Peyer's patch (tissue), 4 donors: ENCODE data around the gene B3GNT3.

ENCODE experiments used
- CTCF ChIP-seq, 6 experiments: fragments of 450-650 bp in 4 of 6; fragments of 200-600 bp in 2 of 6; sonication (generic) in 1 of 6; IDR thresholded peaks; one replicate each; pipeline ENCODE4 v1.5.1; 2017 to 2019; ENCODE audit warnings: antibody characterized with exemption in 6 of 6, mild to moderate bottlenecking in 3 of 6, moderate library complexity in 1 of 6
- POLR2A ChIP-seq, 2 donors: fragments of 450-650 bp; IDR thresholded peaks; one replicate each; pipeline ENCODE4 v1.5.1; 2017; ENCODE audit warnings: antibody characterized with exemption in 2 of 2, mild to moderate bottlenecking in 2 of 2, moderate library complexity in 2 of 2

DNA sequence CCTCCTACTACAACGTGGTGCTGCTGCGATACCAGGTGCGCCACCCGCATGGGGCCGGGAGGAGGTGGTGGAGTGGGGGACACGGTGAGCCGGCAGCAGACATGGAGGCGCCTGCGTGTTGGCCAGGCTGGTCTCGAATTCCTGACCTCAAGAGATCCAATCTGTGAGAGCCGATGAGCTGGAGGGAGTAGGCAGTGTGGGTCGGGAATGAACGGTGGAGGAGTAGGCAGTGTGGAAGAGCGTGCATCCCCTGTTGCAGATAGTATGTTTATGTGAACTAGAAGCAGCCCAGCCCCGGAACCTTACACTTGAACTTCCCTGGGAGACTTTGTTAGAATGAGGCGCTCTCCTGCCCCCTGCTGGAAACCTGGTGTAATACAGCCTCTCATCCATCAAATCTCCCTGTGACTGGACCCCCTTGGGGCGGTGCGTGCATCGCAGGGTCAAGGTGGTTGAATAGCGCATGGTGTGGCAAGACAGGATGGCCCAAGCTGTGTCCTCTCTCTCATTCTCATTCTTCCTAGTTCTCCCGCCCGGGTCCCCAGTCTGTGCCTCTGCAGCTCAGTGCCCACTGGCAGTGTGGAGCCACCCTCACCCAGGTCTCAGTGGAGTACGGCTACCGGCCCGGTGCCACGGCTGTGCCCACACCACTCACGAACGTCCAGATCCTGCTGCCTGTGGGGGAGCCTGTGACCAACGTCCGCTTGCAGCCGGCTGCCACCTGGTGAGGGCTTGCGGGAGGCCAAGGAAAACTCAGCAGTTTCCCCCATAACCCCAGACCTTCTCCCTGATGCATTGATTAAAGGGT lies 10.5 kb upstream of the B3GNT3 start:
- TF ChIP-seq CTCF (IDR thresholded peaks at IDR 0.05) (peak; percentile 79 to 86 (median 81)), POLR2A (IDR thresholded peaks at IDR 0.05) (no peak)
